Stimulated activated CD4-positive, alpha-beta T cell treated with anti-CD3 and anti-CD28 coated beads, Interleukin-4, amount 100 ng/mL, for 24 hours (primary cell): Measurements from ENCODE around the gene CPXM2.

ENCODE experiments used
- DNase-seq: peaks from one replicate; pipeline ENCODE4 v3.0.0-alpha.2; 2020

CPXM2 gene

GRCh38 chr10:123795846-123796590 lies 95.6 kb downstream of the CPXM2 start:
- no peak for DNase-seq

- DNase-seq: no peak
Measured at GRCh38 chr10:123795196-123795780, 96.3 kb downstream of the CPXM2 start.

GRCh38 chr10:123792248-123792978 lies 99.2 kb downstream of the CPXM2 start:
- no peak for DNase-seq

GRCh38 chr10:123790132-123790885 lies 101.3 kb downstream of the CPXM2 start:
- no peak for DNase-seq

GRCh38 chr10:123788981-123789380 lies 102.6 kb downstream of the CPXM2 start:
- DNase-seq: no peak

- DNase-seq: no peak
Measured at GRCh38 chr10:123787566-123787965, 104.0 kb downstream of the CPXM2 start.

- no peak for DNase-seq
Measured at GRCh38 chr10:123786896-123787295, 104.7 kb downstream of the CPXM2 start.

GRCh38 chr10:123786306-123786705 lies 105.3 kb downstream of the CPXM2 start:
- DNase-seq: no peak

GRCh38 chr10:123784646-123785045 lies 107.0 kb downstream of the CPXM2 start:
- DNase-seq: no peak

GRCh38 chr10:123784216-123784615 lies 107.4 kb downstream of the CPXM2 start:
- no peak for DNase-seq

- DNase-seq: no peak
Measured at GRCh38 chr10:123783296-123783695, 108.3 kb downstream of the CPXM2 start.

- DNase-seq: no peak
Measured at GRCh38 chr10:123782549-123782948, 109.1 kb downstream of the CPXM2 start.

- no peak for DNase-seq
Measured at GRCh38 chr10:123781956-123782500, 109.6 kb downstream of the CPXM2 start.

GRCh38 chr10:123781324-123781900 lies 110.2 kb downstream of the CPXM2 start:
- no peak for DNase-seq

GRCh38 chr10:123778719-123779517 lies 112.7 kb downstream of the CPXM2 start:
- DNase-seq: no peak

- no peak for DNase-seq
Measured at GRCh38 chr10:123777881-123778280, 113.7 kb downstream of the CPXM2 start.

- DNase-seq: no peak
Measured at GRCh38 chr10:123774132-123774742, 117.4 kb downstream of the CPXM2 start.

GRCh38 chr10:123772645-123773508 lies 118.7 kb downstream of the CPXM2 start:
- no peak for DNase-seq

GRCh38 chr10:123771877-123772644 lies 119.5 kb downstream of the CPXM2 start:
- DNase-seq: no peak
